OCI-LY3 (cell line): ENCODE measurements around the gene BRPF1.

Source experiments
- H2AFZ ChIP-seq: fragments of 200-600, 300-600 bp; shearing (Covaris generic); 2 replicates; pipeline ENCODE4 v1.6.0; 2014; ENCODE audit warnings: antibody characterized with exemption, low read depth, low read length
- H3K27ac ChIP-seq: fragments of 200-600, 300-600 bp; sonication (generic); 2 replicates; pipeline ENCODE4 v1.5.1; 2014; ENCODE audit warnings: mild to moderate bottlenecking, low read length, moderate library complexity, mixed read lengths
- H3K27me3 ChIP-seq: fragments of 200-600, 300-600 bp; sonication (generic); 2 replicates; pipeline ENCODE4 v1.6.1; 2014; ENCODE audit warnings: low read depth, low read length, mixed read lengths
- H3K36me3 ChIP-seq: fragments of 200-600, 300-600 bp; sonication (generic); replicated peaks from 2 replicates; pipeline ENCODE3; 2014; ENCODE audit warnings: low read depth, low read length, mixed read lengths
- H3K4me1 ChIP-seq: fragments of 300-600, 200-600 bp; sonication (generic); 2 replicates; pipeline ENCODE4 v1.6.1; 2014; ENCODE audit warnings: low read length, mixed read lengths
- H3K4me2 ChIP-seq: fragments of 200-600, 300-600 bp; sonication (generic); 2 replicates; pipeline ENCODE4 v1.6.1; 2014; ENCODE audit warnings: low read length, mixed read lengths
- H3K4me3 ChIP-seq: fragments of 300-600, 200-600 bp; sonication (generic); 2 replicates; pipeline ENCODE4 v1.5.1; 2014; ENCODE audit warnings: antibody characterized with exemption, mild to moderate bottlenecking, low read length, moderate library complexity
- H3K79me2 ChIP-seq: fragments of 300-600, 200-600 bp; shearing (Covaris generic); 2 replicates; pipeline ENCODE4 v1.6.1; 2014; ENCODE audit warnings: mild to moderate bottlenecking, low read length, mixed read lengths
- H3K9ac ChIP-seq: fragments of 300-600, 200-600 bp; shearing (Covaris generic); 2 replicates; pipeline ENCODE4 v1.6.0; 2014; ENCODE audit warnings: mild to moderate bottlenecking, low read length, moderate library complexity
- H3K9me3 ChIP-seq: fragments of 200-600, 300-600 bp; shearing (Covaris generic); 2 replicates; pipeline ENCODE4 v1.6.1; 2014; ENCODE audit warnings: low read length, mixed read lengths; ENCODE audit not compliant: insufficient read depth
- H4K20me1 ChIP-seq: fragments of 200-600, 300-600 bp; sonication (generic); 2 replicates; pipeline ENCODE4 v1.6.1; 2016; ENCODE audit warnings: low read length, mixed read lengths; ENCODE audit not compliant: insufficient read depth
- EZH2phosphoT487 ChIP-seq: fragments of 200-600 bp; shearing (Covaris generic); IDR thresholded peaks from 2 replicates; pipeline ENCODE4 v1.6.1; 2018; ENCODE audit warnings: antibody characterized with exemption, mixed run types, low read depth
- TF ChIP-seq, protein P1 (sequence below): fragments of 200-600, 300-600 bp; sonication (generic); IDR thresholded peaks from 2 replicates; pipeline ENCODE4 v1.5.1; 2014; ENCODE audit warnings: antibody characterized with exemption, low read length, low read depth

The BRPF1 gene

DNA sequence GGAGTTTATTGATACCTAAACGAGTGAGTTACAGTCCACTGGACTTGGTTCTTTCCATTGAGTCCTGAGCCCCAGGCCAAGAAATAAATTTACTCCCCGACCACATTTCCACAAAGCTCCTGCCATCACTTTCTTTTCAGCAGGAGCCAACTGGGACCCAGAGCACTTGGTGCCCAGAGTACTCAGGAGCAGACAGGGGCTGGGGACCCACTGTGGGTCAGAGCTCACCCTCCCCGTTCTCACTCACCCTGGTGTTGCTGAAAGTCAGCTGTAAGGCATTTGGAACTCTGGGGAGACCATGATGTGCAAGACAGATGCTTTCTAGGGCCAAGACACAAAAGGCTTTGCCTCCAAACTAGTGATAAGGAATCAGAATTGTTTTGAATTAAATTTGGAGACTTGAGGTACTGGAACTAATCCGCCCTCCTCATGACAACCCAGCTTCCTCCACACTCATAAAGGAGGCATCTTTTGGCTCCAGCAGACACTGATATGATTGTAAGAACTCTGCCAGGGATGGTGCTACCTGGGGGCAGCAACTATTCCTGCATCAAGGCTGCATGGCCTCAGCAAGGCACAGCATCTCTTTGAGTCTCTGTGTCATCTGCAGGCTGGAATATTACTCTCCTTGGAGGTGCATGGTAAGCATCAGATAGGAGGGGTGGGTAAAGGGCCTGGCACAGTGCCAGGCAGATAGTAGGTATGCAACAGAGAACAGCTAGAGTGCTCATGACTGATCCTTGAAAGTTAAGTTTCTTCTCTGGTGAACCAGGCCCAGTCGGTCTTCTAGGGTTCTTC lies 45.6 kb downstream of the BRPF1 start:
- Histone ChIP-seq H3K4me3 (no peak overlapping the region), H3K36me3 (peaks cover 12% of the 10 kb centered on the region), H3K79me2 (no peaks in the 10 kb centered on the region), H3K9me3 (no peaks in the 10 kb centered on the region), H3K27ac (no peak overlapping the region), H3K9ac (no peak overlapping the region), H2AFZ (no peak overlapping the region), H3K4me1 (peaks cover 11% of the 10 kb centered on the region), H3K4me2 (no peak overlapping the region), H3K27me3 (no peaks in the 10 kb centered on the region), H4K20me1 (no peaks in the 10 kb centered on the region)
- TF ChIP-seq EZH2phosphoT487 = no peak
- TF ChIP-seq, protein P1, sequence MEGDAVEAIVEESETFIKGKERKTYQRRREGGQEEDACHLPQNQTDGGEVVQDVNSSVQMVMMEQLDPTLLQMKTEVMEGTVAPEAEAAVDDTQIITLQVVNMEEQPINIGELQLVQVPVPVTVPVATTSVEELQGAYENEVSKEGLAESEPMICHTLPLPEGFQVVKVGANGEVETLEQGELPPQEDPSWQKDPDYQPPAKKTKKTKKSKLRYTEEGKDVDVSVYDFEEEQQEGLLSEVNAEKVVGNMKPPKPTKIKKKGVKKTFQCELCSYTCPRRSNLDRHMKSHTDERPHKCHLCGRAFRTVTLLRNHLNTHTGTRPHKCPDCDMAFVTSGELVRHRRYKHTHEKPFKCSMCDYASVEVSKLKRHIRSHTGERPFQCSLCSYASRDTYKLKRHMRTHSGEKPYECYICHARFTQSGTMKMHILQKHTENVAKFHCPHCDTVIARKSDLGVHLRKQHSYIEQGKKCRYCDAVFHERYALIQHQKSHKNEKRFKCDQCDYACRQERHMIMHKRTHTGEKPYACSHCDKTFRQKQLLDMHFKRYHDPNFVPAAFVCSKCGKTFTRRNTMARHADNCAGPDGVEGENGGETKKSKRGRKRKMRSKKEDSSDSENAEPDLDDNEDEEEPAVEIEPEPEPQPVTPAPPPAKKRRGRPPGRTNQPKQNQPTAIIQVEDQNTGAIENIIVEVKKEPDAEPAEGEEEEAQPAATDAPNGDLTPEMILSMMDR = no peak

GRCh38 chr3:9777694-9778021 lies 46.1 kb downstream of the BRPF1 start:
- H3K27ac ChIP-seq = no peak overlapping the region
- H3K27me3 ChIP-seq = no peaks in the 10 kb centered on the region
- H4K20me1 ChIP-seq = no peaks in the 10 kb centered on the region
- no peaks in the 10 kb centered on the region for H3K9me3 ChIP-seq
- no peak for TF ChIP-seq EZH2phosphoT487
- TF ChIP-seq, protein P1 = no peak
- peaks cover 17% of the 10 kb centered on the region for H3K36me3 ChIP-seq
- H3K4me2 ChIP-seq = no peak overlapping the region
- H3K4me3 ChIP-seq = no peak overlapping the region
- peaks cover 11% of the 10 kb centered on the region for H3K4me1 ChIP-seq
- no peaks in the 10 kb centered on the region for H3K79me2 ChIP-seq
- no peak overlapping the region for H3K9ac ChIP-seq
- H2AFZ ChIP-seq = no peak overlapping the region

GRCh38 chr3:9778143-9779074 lies 46.9 kb downstream of the BRPF1 start:
- Histone ChIP-seq H3K4me2 (no peak overlapping the region), H3K27me3 (no peaks in the 10 kb centered on the region), H3K79me2 (no peaks in the 10 kb centered on the region), H2AFZ (no peak overlapping the region), H3K9ac (no peak overlapping the region), H3K9me3 (no peaks in the 10 kb centered on the region), H3K27ac (no peak overlapping the region), H3K36me3 (peaks cover 20% of the 10 kb centered on the region), H3K4me1 (peaks cover 11% of the 10 kb centered on the region), H4K20me1 (no peaks in the 10 kb centered on the region), H3K4me3 (no peak overlapping the region)
- TF ChIP-seq, protein P1 = no peak
- TF ChIP-seq EZH2phosphoT487 = no peak

DNA sequence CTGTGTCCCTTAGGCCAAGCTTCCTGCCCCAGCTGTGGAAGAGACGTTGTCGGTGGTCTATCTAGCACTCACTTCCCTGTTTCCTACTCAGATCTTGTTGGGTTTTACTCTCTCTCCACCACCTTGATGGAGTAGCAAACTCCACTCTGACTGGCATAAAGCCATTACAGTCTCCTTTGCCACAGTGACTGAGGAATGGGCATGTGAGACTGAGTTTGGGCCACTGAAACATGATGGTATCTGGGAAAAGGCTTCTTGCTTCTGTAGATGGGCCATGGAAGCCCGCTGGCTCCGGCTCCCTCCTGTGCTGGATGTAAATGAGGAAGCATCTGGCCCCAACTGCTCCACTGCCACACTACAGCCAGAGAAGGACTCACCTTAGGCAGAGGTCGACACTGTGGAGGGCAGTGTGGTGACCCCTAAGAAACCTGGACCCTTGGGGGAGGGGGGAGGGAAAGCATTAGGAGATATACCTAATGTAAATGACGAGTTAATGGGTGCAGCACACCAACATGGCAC lies 47.6 kb downstream of the BRPF1 start:
- no peak overlapping the region for H3K9ac ChIP-seq
- H2AFZ ChIP-seq = no peak overlapping the region
- H3K27ac ChIP-seq = no peak overlapping the region
- TF ChIP-seq, protein P1 = no peak
- no peak for TF ChIP-seq EZH2phosphoT487
- no peak overlapping the region for H3K4me2 ChIP-seq
- H3K27me3 ChIP-seq = no peaks in the 10 kb centered on the region
- no peaks in the 10 kb centered on the region for H3K79me2 ChIP-seq
- no peaks in the 10 kb centered on the region for H4K20me1 ChIP-seq
- peaks cover 11% of the 10 kb centered on the region for H3K4me1 ChIP-seq
- H3K4me3 ChIP-seq = no peak overlapping the region
- peaks cover 26% of the 10 kb centered on the region for H3K36me3 ChIP-seq
- H3K9me3 ChIP-seq = no peaks in the 10 kb centered on the region
